ENCODE results near the gene CGB3. TPM values are rescaled to one million over a fixed set of nuclear protein-coding genes. Genes with fewer than 3 reads are reported as not detected.
A peak's percentile ranks its signal among the peaks of the same experiment; 100 is the strongest.

CGB3 gene
- total RNA-seq, 1 experiment from 2014 or later: not detected

GRCh38 chr19:49011194-49011593, 12.9 kb downstream of the CGB3 start:
- no TSS peak for BruUV-seq (replicated peaks)

DNA sequence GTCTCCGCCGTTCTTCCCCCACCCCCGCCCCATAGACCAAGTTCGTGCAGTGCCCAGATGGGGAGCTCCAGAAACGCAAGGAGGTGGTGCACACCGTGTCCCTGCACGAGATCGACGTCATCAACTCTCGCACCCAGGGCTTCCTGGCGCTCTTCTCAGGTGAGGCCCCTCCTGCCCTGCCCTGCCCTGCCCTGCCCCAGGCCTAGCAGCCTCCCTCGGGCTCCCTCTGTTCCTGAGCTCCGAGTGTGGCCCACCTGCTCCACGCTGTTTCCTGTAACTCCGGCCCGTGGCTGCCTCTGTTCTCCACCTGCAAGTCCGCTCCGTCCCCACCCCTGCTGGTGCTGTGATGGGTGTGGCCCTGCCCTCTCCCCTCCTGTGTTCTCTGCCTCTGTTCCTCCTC, 13.7 kb downstream of the CGB3 start:
- BruUV-seq (replicated peaks): no TSS peak
- CTCF ChIA-PET: interaction anchor here (0.6 kb wide), 1 partner anchor 1752 kb away, joined by 4 read pairs; no protein-coding TSS in a partner anchor
- Histone ChIP-seq H3K4me3 (ENCODE audit: low read depth, low read length) (no peak overlapping the region), H3K27me3 (replicated peaks; ENCODE audit: control insufficient read depth, insufficient read depth, low read length) (no peaks in the 10 kb centered on the region), H3K9me3 (no peaks in the 10 kb centered on the region), H3K36me3 (ENCODE audit: control insufficient read depth, insufficient read depth, low read length) (peaks cover 3% of the 10 kb centered on the region; the same call in 1 of the 2 replicates), H3K4me1 (no peaks in the 10 kb centered on the region)
- H3K27me3 Mint-ChIP-seq (ENCODE audit: insufficient read depth, unreplicated experiment): no peaks in the 10 kb centered on the region
- H3K4me1 Mint-ChIP-seq (ENCODE audit: low read depth, unreplicated experiment): no peaks in the 10 kb centered on the region
- peak overlapping the region; percentile 12 for H3K27ac Mint-ChIP-seq (ENCODE audit: unreplicated experiment)
- H3K9me3 Mint-ChIP-seq (ENCODE audit: unreplicated experiment): no peaks in the 10 kb centered on the region
- H3K4me3 Mint-ChIP-seq (ENCODE audit: unreplicated experiment): no peak overlapping the region
- DNase-seq: no peak
- intact Hi-C loops (cut with micrococcal nuclease; ENCODE audit: unreplicated experiment): no loop called here
- peaks cover 42% of the 10 kb centered on the region for H3K36me3 Mint-ChIP-seq (ENCODE audit: insufficient read depth, unreplicated experiment)
- TF ChIP-seq, protein P1, sequence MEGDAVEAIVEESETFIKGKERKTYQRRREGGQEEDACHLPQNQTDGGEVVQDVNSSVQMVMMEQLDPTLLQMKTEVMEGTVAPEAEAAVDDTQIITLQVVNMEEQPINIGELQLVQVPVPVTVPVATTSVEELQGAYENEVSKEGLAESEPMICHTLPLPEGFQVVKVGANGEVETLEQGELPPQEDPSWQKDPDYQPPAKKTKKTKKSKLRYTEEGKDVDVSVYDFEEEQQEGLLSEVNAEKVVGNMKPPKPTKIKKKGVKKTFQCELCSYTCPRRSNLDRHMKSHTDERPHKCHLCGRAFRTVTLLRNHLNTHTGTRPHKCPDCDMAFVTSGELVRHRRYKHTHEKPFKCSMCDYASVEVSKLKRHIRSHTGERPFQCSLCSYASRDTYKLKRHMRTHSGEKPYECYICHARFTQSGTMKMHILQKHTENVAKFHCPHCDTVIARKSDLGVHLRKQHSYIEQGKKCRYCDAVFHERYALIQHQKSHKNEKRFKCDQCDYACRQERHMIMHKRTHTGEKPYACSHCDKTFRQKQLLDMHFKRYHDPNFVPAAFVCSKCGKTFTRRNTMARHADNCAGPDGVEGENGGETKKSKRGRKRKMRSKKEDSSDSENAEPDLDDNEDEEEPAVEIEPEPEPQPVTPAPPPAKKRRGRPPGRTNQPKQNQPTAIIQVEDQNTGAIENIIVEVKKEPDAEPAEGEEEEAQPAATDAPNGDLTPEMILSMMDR (IDR thresholded peaks at IDR 0.05; ENCODE audit: insufficient read depth in 1 of 2, low read depth in 1 of 2, low read length in 1 of 2, severe bottlenecking in 1 of 2, unreplicated experiment in 1 of 2): no peak
- POLR2A ChIA-PET: no interaction called here

More at GRCh38 chr19:49011194-49011593, 12.9 kb downstream of the CGB3 start:
- TF ChIP-seq, protein P1 (IDR thresholded peaks at IDR 0.05; ENCODE audit: insufficient read depth in 1 of 2, low read depth in 1 of 2, low read length in 1 of 2, severe bottlenecking in 1 of 2, unreplicated experiment in 1 of 2): no peak
- Histone ChIP-seq H3K36me3 (ENCODE audit: control insufficient read depth, insufficient read depth, low read length) (peaks cover 3% of the 10 kb centered on the region; the same call in 1 of the 2 replicates), H3K4me1 (no peaks in the 10 kb centered on the region), H3K4me3 (ENCODE audit: low read depth, low read length) (no peak overlapping the region), H3K9me3 (no peaks in the 10 kb centered on the region), H3K27me3 (replicated peaks; ENCODE audit: control insufficient read depth, insufficient read depth, low read length) (no peaks in the 10 kb centered on the region)
- Mint-ChIP-seq H3K9me3 (ENCODE audit: unreplicated experiment) (no peaks in the 10 kb centered on the region), H3K27ac (ENCODE audit: unreplicated experiment) (no peak overlapping the region), H3K4me3 (ENCODE audit: unreplicated experiment) (no peak overlapping the region), H3K36me3 (ENCODE audit: insufficient read depth, unreplicated experiment) (peaks cover 44% of the 10 kb centered on the region), H3K4me1 (ENCODE audit: low read depth, unreplicated experiment) (no peaks in the 10 kb centered on the region), H3K27me3 (ENCODE audit: insufficient read depth, unreplicated experiment) (no peaks in the 10 kb centered on the region)
- intact Hi-C loops (cut with micrococcal nuclease; ENCODE audit: unreplicated experiment): no loop called here
- CTCF ChIA-PET: no interaction called here
- no peak for DNase-seq
- POLR2A ChIA-PET: no interaction called here

DNA sequence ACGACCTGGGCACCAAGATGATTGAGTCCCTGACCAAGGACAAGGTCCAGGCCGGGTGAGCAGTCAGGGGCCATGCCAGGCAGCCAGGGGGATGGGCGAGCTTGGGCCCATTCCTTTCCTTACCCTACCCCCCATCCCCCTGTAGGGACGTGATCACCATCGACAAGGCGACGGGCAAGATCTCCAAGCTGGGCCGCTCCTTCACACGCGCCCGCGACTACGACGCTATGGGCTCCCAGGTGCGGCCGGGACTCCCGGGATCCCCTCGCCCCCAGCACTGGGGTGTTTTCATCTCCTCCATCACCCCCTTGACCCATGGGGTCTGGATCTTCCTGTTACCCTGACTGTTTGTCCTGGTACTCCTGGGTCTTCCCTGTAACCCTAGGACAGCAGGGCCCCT, 14.3 kb downstream of the CGB3 start:
- Histone ChIP-seq H3K4me1 (no peaks in the 10 kb centered on the region), H3K36me3 (ENCODE audit: control insufficient read depth, insufficient read depth, low read length) (peaks cover 1% of the 10 kb centered on the region; the same call in 1 of the 2 replicates), H3K9me3 (no peaks in the 10 kb centered on the region), H3K27me3 (replicated peaks; ENCODE audit: control insufficient read depth, insufficient read depth, low read length) (no peaks in the 10 kb centered on the region), H3K4me3 (ENCODE audit: low read depth, low read length) (no peak overlapping the region)
- Mint-ChIP-seq H3K4me3 (ENCODE audit: unreplicated experiment) (no peak overlapping the region), H3K27ac (ENCODE audit: unreplicated experiment) (no peak overlapping the region), H3K9me3 (ENCODE audit: unreplicated experiment) (no peaks in the 10 kb centered on the region), H3K36me3 (ENCODE audit: insufficient read depth, unreplicated experiment) (peaks cover 44% of the 10 kb centered on the region), H3K4me1 (ENCODE audit: low read depth, unreplicated experiment) (no peaks in the 10 kb centered on the region), H3K27me3 (ENCODE audit: insufficient read depth, unreplicated experiment) (no peaks in the 10 kb centered on the region)
- ChIA-PET POLR2A (no interaction called here), CTCF (interaction anchor here (1.4 kb wide), 1 partner anchor 10 kb away, joined by 6 read pairs; no protein-coding TSS in a partner anchor)
- TF ChIP-seq, protein P1 (IDR thresholded peaks at IDR 0.05; ENCODE audit: insufficient read depth in 1 of 2, low read depth in 1 of 2, low read length in 1 of 2, severe bottlenecking in 1 of 2, unreplicated experiment in 1 of 2): no peak
- no TSS peak for BruUV-seq (replicated peaks)
- intact Hi-C loops (cut with micrococcal nuclease; ENCODE audit: unreplicated experiment): no loop called here
- DNase-seq: no peak

Measured in Caco-2 (cell line).